Fibroblast of gingiva (primary cell): ENCODE results near the gene HES7.

ENCODE experiments used
- DNase-seq: peaks from one replicate; pipeline ENCODE4 v3.0.0-alpha.2; 2011; ENCODE audit warnings: low read depth

Gene HES7

GRCh38 chr17:8073627-8074484 lies 50.0 kb downstream of the HES7 start:
- DNase-seq = peak; percentile 42

GRCh38 chr17:8072729-8073461 lies 51.0 kb downstream of the HES7 start:
- no peak for DNase-seq

- DNase-seq = no peak
Observed at GRCh38 chr17:8072341-8072728, 51.6 kb downstream of the HES7 start.

- DNase-seq = no peak
Observed at GRCh38 chr17:8071496-8071895, 52.4 kb downstream of the HES7 start.
